NT2/D1 (cell line): ENCODE data around the gene IL1RL1.

Experiments
- SUZ12 ChIP-seq: IDR thresholded peaks from 2 replicates; pipeline ENCODE4 v1.6.1; 2011; ENCODE audit not compliant: insufficient read length, insufficient read depth; ENCODE audit errors: extremely low read depth
- YY1 ChIP-seq: IDR thresholded peaks from 2 replicates; pipeline ENCODE4 v1.6.1; 2011; ENCODE audit not compliant: insufficient read length, insufficient read depth
- ZNF274 ChIP-seq: IDR thresholded peaks from 2 replicates; pipeline ENCODE4 v1.6.1; 2011; ENCODE audit warnings: mild to moderate bottlenecking, low read depth, low read length

DNA sequence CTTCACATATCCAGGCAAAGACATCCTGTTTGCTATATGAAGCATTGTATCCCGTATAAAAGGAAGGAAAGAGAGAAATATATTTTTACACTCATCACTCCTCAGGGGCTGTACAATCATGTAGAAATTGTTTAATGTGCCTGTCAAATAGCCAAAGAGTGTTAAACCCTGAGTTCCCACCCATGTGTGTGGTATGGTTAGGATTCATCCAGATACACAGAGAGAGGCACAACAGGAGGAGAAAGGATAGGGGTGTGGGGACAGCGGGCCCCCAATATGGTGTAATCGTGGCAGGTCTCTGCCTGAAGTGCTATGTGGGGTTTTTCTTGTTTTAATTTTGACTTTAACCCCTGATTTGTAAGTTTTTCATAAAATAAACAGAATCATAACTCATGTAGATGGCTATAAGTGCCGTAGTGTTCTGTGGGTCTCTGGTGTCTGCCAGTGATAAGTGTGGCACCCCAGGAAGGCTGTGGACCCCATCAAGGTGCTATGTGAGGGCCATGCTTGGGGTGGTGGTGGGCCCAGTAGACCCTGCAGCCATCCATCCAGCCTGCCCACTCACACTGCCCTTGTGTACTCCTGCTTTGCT is 34.1 kb downstream of the IL1RL1 start:
- TF ChIP-seq ZNF274 (no peak), SUZ12 (no peak), YY1 (no peak)
